A549 (cell line): ENCODE data around the gene HIC1. TPM values are rescaled to one million over a fixed set of nuclear protein-coding genes. Genes with fewer than 3 reads are reported as not detected.

Source experiments
- ATAC-seq, 2 experiments: fragments of 200-7000 bp in 1 of 2; fragments of >200 bp in 1 of 2; cut with Nextera tagmentation in 1 of 2; cut with Tn5 transposase in 1 of 2; 3 replicates each; pipeline versions ENCODE4 v1.8.0 to v1.9.1; 2018 to 2020; ENCODE audit warnings: mild to moderate bottlenecking in 1 of 2, moderate library complexity in 1 of 2
- CTCF ChIA-PET: fragments of 300-600 bp; sonication (Branson Sonifier 250); formaldehyde crosslinking; extraction: SDS; loops from one replicate; lab custom pipeline; 2021; ENCODE audit warnings: antibody characterized with exemption, inconsistent platforms; lab: Yijun Ruan, JAX
- POLR2A ChIA-PET: fragments of 350-600 bp; formaldehyde crosslinking; extraction: SDS; loops from one replicate; lab custom pipeline; 2021; ENCODE audit warnings: antibody characterized with exemption, inconsistent platforms; lab: Yijun Ruan, JAX
- DNase-seq, 2 experiments: peaks; one replicate each; pipeline versions ENCODE4 v3.0.0 to v3.0.0-alpha.2; 2011 to 2016; ENCODE audit warnings: low read depth in 1 of 2, low spot score in 1 of 2
- FAIRE-seq: peaks from 2 replicates; lab custom pipeline; 2011; peaks lifted over from hg19 to GRCh38; lab: Jason Lieb, UNC
- H3K27ac ChIP-seq, 2 experiments: fragments of >200 bp; sonication (Bioruptor Twin); formaldehyde crosslinking; 3 replicates each; pipeline ENCODE4 v1.5.1; 2016 to 2017
- H3K4me1 ChIP-seq: fragments of >200 bp; sonication (Bioruptor Twin); formaldehyde crosslinking; 3 replicates; pipeline ENCODE4 v1.6.1; 2016
- H3K4me2 ChIP-seq: fragments of >200 bp; sonication (Bioruptor Twin); formaldehyde crosslinking; 3 replicates; pipeline ENCODE4 v1.6.1; 2016
- H3K4me3 ChIP-seq: fragments of >200 bp; sonication (Bioruptor Twin); formaldehyde crosslinking; 3 replicates; pipeline ENCODE4 v1.5.1; 2016
- H3K9me3 ChIP-seq: fragments of >200 bp; sonication (Bioruptor Twin); formaldehyde crosslinking; 3 replicates; pipeline ENCODE4 v1.6.1; 2016
- BCL3 ChIP-seq: fragments of >200 bp; sonication (Bioruptor Twin); formaldehyde crosslinking; IDR thresholded peaks from 3 replicates; pipeline ENCODE4 v1.6.1; 2016
- CEBPB ChIP-seq, 2 experiments: fragments of >200 bp in 1 of 2; sonication (Bioruptor Twin) in 1 of 2; formaldehyde crosslinking in 1 of 2; IDR thresholded peaks; 2 replicates each; pipeline ENCODE4 v1.6.1; 2012 to 2016
- EHMT2 ChIP-seq: fragments of 200-600 bp; sonication (generic); IDR thresholded peaks from 2 replicates; pipeline ENCODE4 v1.6.1; 2016; ENCODE audit warnings: antibody characterized with exemption, low read depth, mild to moderate bottlenecking, moderate library complexity
- FOSL2 ChIP-seq, 2 experiments: fragments of 450-650 bp in 1 of 2; fragments of >200 bp in 1 of 2; sonication (Bioruptor Twin) in 1 of 2; formaldehyde crosslinking; IDR thresholded peaks; 2 replicates each; pipeline versions ENCODE4 v1.5.0 to v1.6.1; 2016 to 2020; ENCODE audit warnings: mild to moderate bottlenecking in 1 of 2, moderate library complexity in 1 of 2
- HDAC2 ChIP-seq: fragments of 200-600 bp; sonication (generic); IDR thresholded peaks from 2 replicates; pipeline ENCODE4 v1.6.1; 2016
- HES2 ChIP-seq: fragments of >200 bp; sonication (Bioruptor Twin); formaldehyde crosslinking; IDR thresholded peaks from 2 replicates; pipeline ENCODE4 v1.6.1; 2016
- HOXA7 ChIP-seq: fragments of 250-450 bp; sonication (Bioruptor Pico); IDR thresholded peaks from 2 replicates; pipeline ENCODE4 v1.5.0; 2020; ENCODE audit warnings: mild to moderate bottlenecking, moderate library complexity
- HOXB13 ChIP-seq: fragments of 250-450 bp; sonication (Bioruptor Pico); IDR thresholded peaks from 2 replicates; pipeline ENCODE4 v1.5.0; 2020; ENCODE audit warnings: low read depth, mild to moderate bottlenecking, moderate library complexity
- KDM1A ChIP-seq: fragments of 200-600 bp; sonication (generic); IDR thresholded peaks from 2 replicates; pipeline ENCODE4 v1.6.1; 2016; ENCODE audit warnings: low read depth, mild to moderate bottlenecking
- MAX ChIP-seq: IDR thresholded peaks from 2 replicates; pipeline ENCODE4 v1.6.1; 2012
- MAZ ChIP-seq: fragments of 150-350 bp; IDR thresholded peaks from 2 replicates; pipeline ENCODE4 v1.6.1; 2014; ENCODE audit warnings: antibody characterized with exemption, low read depth, low read length, borderline replicate concordance
- PHF8 ChIP-seq: fragments of 200-600 bp; sonication (generic); IDR thresholded peaks from 2 replicates; pipeline ENCODE4 v1.6.1; 2016; ENCODE audit warnings: low read depth, mild to moderate bottlenecking, antibody characterized with exemption, moderate library complexity, borderline replicate concordance
- RARB ChIP-seq: fragments of 250-450 bp; sonication (Bioruptor Pico); IDR thresholded peaks from 2 replicates; pipeline ENCODE4 v1.8.0; 2021; ENCODE audit warnings: mild to moderate bottlenecking, moderate library complexity
- REST ChIP-seq: fragments of 200-600 bp; sonication (generic); IDR thresholded peaks from 2 replicates; pipeline ENCODE4 v1.6.1; 2016; ENCODE audit warnings: antibody characterized with exemption, mild to moderate bottlenecking, moderate library complexity
- RNF2 ChIP-seq: fragments of 200-600 bp; sonication (generic); IDR thresholded peaks from 2 replicates; pipeline ENCODE4 v1.6.1; 2016; ENCODE audit warnings: low read depth, mild to moderate bottlenecking, antibody characterized with exemption, moderate library complexity, borderline replicate concordance
- SMC3 ChIP-seq: fragments of >200 bp; sonication (Bioruptor Twin); formaldehyde crosslinking; IDR thresholded peaks from 3 replicates; pipeline ENCODE4 v1.6.1; 2018; ENCODE audit warnings: inconsistent platforms
- TFCP2L1 ChIP-seq: fragments of 250-450 bp; sonication (Bioruptor Pico); IDR thresholded peaks from 2 replicates; pipeline ENCODE4 v1.5.0; 2021; ENCODE audit warnings: mild to moderate bottlenecking
- ZFP36 ChIP-seq: fragments of 450-650 bp; IDR thresholded peaks from 2 replicates; pipeline ENCODE4 v1.6.1; 2014; ENCODE audit warnings: borderline replicate concordance; ENCODE audit not compliant: partially characterized antibody
- WGBS: methylation state at CpG from one replicate; pipeline ENCODE4 v1.1.6; 2017; ENCODE audit errors: missing lambda C conversion rate; 5-methylcytosine and 5-hydroxymethylcytosine counted together
- polyA plus RNA-seq, 4 experiments: library from polyadenylated mRNA; depleted of rRNA in 3 of 4; stranded (reverse); fragments of >200 nt; fragmentation: RNase III in 1 of 4; extraction: RNeasy Plus Mini Kit Qiagen cat#74134 plus additional on column Dnase treatment in 1 of 4; gene quantifications; 2 replicates in 3 of 4; 3 replicates in 1 of 4; pipeline ENCODE4 v1.2.3, GENCODE V29; 2011 to 2017
- TF ChIP-seq, protein P1 (sequence below): IDR thresholded peaks from 2 replicates; pipeline ENCODE4 v1.6.1; 2012
- TF ChIP-seq, protein P2 (sequence below): fragments of 250-450 bp; sonication (Bioruptor Pico); IDR thresholded peaks from 2 replicates; pipeline ENCODE4 v1.5.0; 2021; ENCODE audit warnings: mild to moderate bottlenecking, moderate library complexity, borderline replicate concordance
- TF ChIP-seq, protein P3 (sequence below): fragments of 250-450 bp; sonication (Bioruptor Pico); IDR thresholded peaks from 2 replicates; pipeline ENCODE4 v1.5.0; 2020; ENCODE audit warnings: low read depth, mild to moderate bottlenecking, moderate library complexity

The HIC1 gene
- polyA plus RNA-seq, 2 of the 4 experiments (the other 2 are of a cell fraction): 0.13 to 1.3 TPM

GRCh38 chr17:2053380-2054261, 1.3 kb upstream of the HIC1 start (continued):
- TF ChIP-seq FOSL2 (IDR thresholded peaks at IDR 0.05) (no peak), FOSL2 (CRISPR knock-in tag; IDR thresholded peaks at IDR 0.05) (peak; percentile 71), ZFP36 (no peak), HES2 (no peak), CEBPB (IDR thresholded peaks at IDR 0.05) (no peak), SMC3 (peak; percentile 68), HDAC2 (peak; percentile 53; the same call in 1 of the 2 replicates), HOXB13 (no peak), HOXA7 (no peak), MAX (peak; percentile 56; the same call in 1 of the 2 replicates), BCL3 (no peak), TFCP2L1 (CRISPR knock-in tag) (no peak)
- TF ChIP-seq, protein P1, sequence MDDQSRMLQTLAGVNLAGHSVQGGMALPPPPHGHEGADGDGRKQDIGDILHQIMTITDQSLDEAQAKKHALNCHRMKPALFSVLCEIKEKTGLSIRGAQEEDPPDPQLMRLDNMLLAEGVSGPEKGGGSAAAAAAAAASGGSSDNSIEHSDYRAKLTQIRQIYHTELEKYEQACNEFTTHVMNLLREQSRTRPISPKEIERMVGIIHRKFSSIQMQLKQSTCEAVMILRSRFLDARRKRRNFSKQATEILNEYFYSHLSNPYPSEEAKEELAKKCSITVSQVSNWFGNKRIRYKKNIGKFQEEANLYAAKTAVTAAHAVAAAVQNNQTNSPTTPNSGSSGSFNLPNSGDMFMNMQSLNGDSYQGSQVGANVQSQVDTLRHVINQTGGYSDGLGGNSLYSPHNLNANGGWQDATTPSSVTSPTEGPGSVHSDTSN: no peak
- TF ChIP-seq, protein P2, sequence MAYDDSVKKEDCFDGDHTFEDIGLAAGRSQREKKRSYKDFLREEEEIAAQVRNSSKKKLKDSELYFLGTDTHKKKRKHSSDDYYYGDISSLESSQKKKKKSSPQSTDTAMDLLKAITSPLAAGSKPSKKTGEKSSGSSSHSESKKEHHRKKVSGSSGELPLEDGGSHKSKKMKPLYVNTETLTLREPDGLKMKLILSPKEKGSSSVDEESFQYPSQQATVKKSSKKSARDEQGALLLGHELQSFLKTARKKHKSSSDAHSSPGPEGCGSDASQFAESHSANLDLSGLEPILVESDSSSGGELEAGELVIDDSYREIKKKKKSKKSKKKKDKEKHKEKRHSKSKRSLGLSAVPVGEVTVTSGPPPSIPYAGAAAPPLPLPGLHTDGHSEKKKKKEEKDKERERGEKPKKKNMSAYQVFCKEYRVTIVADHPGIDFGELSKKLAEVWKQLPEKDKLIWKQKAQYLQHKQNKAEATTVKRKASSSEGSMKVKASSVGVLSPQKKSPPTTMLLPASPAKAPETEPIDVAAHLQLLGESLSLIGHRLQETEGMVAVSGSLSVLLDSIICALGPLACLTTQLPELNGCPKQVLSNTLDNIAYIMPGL (CRISPR knock-in tag): no peak

DNA sequence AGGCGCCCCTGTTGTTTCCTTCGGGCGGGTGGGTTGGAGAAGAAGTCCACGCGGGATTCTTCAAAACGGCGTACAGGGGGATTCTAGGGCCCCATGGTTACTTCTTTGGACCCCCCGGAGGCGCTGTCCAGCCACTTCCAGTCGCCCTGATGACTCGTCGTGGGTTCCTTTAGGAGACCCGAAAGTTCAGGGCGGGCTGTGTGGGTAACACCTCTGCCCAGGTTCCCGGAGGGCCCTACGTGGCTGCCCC, 716 bp upstream of the HIC1 start:
- 0 out of 3 replicates have a peak, but pooled peaks cover 5% of the 10 kb centered on the region for H3K4me1 ChIP-seq
- no peak for FAIRE-seq
- no peak for ATAC-seq
- no peaks in the 10 kb centered on the region for H3K9me3 ChIP-seq
- ChIA-PET CTCF (interaction anchor here (0.5 to 9.1 kb wide), 91 partner anchors 13 to 1624 kb away, joined by 3 to 492 read pairs (median 5); partner anchors contain the start of genes DPH1, OVCA2, SGSM2 and SMG6), POLR2A (interaction anchor here (0.8 to 1.2 kb wide), 4 partner anchors 177 to 282 kb away, joined by 3 to 8 read pairs (median 4); partner anchors contain the start of gene TSR1)
- H3K4me3 ChIP-seq: peak overlapping the region; percentile 50
- peak overlapping the region; percentile 96 for H3K4me2 ChIP-seq
- no peak for TF ChIP-seq PHF8
- no peak for TF ChIP-seq RARB
- no peak for TF ChIP-seq RNF2
- TF ChIP-seq REST: peak; percentile 52; the same call in 1 of the 2 replicates
- TF ChIP-seq KDM1A: no peak
- TF ChIP-seq, protein P3, sequence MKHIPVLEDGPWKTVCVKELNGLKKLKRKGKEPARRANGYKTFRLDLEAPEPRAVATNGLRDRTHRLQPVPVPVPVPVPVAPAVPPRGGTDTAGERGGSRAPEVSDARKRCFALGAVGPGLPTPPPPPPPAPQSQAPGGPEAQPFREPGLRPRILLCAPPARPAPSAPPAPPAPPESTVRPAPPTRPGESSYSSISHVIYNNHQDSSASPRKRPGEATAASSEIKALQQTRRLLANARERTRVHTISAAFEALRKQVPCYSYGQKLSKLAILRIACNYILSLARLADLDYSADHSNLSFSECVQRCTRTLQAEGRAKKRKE (CRISPR knock-in tag): no peak
- no peak for TF ChIP-seq EHMT2
- no peak for TF ChIP-seq MAZ
- peak overlapping the region in 1 of 2 experiments; percentile 76; a peak in 3 of 6 replicates for H3K27ac ChIP-seq
- 5% methylated on average over 16 of the region's 16 CpGs for WGBS
- no peak for DNase-seq
